ENCODE data around the gene GTF3C2.
"Not testable (repeated sequence)": the region's sequence is repeated elsewhere in the genome, so short reads cannot be mapped to it uniquely, and the experiment has no call there.

GTF3C2 gene

GRCh38 chr2:27320958-27321543, 35.5 kb downstream of the GTF3C2 start:
- no peak for DNase-seq

DNA sequence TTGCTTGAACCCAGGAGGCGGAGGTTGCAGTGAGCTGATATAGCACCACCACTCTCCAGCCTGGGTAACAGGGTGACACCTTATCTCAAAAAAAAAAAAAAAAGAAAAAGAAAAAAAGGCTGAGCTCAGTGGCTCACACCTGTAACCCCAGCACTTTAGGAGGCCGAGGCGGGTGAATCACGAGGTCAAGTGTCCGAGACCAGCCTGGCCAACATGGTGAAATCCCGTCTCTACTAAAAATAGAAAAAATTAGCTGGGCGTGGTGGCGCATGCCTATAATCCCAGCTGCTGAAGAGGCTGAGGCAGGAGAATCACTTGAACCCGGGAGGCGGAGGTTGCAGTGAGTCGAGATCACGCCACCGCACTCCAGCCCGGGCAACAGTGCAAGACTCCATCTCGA, 36.7 kb downstream of the GTF3C2 start:
- not testable (repeated sequence) for DNase-seq

- DNase-seq, result no peak
These were observed 39.7 kb downstream of the GTF3C2 start for GRCh38 chr2:27316655-27317412.

- DNase-seq, result no peak
These were observed 41.4 kb downstream of the GTF3C2 start for GRCh38 chr2:27315122-27315521.

DNA sequence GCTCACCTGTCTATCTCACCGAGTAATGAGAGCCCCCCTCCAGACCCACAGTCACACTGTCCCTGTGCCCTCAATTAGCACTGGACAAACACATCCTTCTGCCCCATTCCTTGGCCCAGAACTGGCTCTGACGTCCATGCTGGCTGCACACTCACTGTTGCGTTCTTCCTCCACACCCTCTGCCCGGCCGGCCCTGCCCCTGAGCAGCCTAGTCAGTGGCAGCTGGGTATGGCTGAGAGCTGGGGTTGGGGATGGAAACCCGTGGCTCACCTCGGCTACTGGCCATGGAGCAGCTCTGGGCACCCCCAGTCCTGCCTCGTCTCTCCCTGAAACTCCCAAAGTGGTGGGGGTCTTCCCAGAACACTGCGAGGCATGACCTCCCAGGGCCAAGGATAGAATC, 41.9 kb downstream of the GTF3C2 start:
- DNase-seq, result no peak

DNA sequence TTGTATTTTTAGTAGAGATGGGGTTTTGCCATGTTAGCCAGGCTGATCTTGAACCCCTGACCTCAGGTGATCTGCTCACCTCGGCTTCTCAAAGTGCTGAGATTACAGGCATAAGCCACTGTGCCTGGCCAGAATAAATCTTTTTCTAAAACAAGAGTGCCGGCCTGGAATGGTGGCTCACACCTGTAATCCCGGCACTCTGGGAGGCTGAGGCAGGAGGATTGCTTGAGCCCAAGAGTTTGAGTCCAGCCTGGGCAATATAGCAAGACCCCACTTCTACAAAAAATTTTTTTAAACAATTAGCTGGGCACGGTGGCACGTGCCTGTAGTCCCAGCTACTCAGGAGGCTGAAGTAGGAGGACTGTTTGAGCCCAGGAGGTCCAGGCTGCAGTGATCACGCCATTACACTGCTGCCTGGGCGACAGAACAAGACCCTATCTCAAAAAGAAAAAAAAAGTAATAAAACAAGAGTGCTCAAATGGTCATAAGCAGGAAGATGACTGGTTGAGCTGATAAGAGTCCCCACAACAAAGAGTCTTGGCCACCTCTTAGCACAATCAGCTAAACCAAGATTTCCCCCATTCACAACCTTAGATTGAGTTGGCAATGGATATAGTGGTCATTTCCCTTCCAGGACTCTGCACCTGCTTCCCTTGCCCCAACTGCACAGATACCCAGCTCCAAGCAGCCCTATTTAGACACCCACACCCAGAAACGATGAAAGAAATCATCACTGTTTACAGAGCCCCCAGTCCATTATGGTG, 42.5 kb downstream of the GTF3C2 start:
- DNase-seq, result no peak

DNA sequence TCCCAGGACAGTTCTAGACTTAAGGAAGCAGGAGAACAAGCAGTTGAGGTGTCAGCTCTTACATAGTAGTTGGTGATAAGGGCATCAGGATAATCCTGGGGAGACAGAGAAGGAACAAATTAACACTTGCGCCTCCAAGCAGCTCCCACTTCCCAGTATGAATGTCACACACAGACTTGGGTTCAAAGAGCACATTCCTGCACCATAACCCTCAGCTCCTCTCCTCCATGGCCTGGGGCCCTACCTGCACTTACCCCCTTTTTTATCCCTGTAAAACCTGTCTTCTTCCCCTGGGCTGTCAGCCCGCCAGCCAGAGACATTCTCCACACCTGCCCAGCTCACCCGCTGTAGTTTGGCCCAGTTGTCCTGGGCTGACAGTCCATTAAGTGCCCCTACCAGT, 44.4 kb downstream of the GTF3C2 start:
- no peak for DNase-seq

- DNase-seq, result no peak
These were observed 46.9 kb downstream of the GTF3C2 start for GRCh38 chr2:27309651-27310050.

DNA sequence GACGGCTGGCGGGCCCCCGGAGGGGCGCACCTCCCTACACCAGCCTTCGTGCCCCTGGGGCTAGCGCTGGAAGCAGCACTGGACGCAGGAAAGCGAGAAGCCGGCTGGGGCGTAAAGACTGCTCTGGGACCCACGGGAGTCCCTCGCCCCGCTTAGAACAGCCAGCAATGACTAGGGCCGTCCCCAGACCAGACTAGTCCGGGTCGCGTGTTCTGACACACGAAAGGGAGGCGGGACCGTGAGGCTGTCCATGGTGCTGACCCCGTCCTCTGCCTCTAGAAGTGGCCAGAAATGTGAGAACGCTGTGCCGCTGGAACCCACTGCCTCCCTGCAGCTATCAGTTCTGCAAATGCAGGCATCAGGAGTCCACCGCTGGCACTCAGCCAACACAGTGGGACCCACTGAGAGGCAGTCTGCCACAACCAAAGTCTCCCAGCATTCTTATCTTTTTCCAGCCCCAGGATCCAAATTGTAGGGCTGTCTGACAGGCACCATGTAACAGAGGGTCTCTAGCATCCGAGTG, 48.1 kb downstream of the GTF3C2 start, which contains the start of gene UCN:
UCN (minus strand) TSS at position 87 of the 523 bp plus-strand sequence. CDS start 550 bp downstream, outside the sequence.
- DNase-seq, result no peak

- DNase-seq, result no peak
These were observed 48.8 kb downstream of the GTF3C2 start for GRCh38 chr2:27307545-27308358.

DNA sequence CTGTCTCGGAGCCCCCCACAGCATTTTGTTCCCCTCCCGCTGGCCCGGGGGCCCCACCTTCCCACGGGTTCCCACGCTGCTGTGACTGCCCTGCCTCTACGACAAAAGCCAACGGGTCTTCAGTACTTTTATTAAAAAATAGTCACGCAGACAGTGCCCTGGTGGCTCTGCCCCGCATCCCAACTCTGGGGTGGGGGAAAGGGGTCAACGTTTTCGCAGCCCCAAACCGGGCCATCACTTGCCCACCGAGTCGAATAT, 49.3 kb downstream of the GTF3C2 start:
- no peak for DNase-seq

DNA sequence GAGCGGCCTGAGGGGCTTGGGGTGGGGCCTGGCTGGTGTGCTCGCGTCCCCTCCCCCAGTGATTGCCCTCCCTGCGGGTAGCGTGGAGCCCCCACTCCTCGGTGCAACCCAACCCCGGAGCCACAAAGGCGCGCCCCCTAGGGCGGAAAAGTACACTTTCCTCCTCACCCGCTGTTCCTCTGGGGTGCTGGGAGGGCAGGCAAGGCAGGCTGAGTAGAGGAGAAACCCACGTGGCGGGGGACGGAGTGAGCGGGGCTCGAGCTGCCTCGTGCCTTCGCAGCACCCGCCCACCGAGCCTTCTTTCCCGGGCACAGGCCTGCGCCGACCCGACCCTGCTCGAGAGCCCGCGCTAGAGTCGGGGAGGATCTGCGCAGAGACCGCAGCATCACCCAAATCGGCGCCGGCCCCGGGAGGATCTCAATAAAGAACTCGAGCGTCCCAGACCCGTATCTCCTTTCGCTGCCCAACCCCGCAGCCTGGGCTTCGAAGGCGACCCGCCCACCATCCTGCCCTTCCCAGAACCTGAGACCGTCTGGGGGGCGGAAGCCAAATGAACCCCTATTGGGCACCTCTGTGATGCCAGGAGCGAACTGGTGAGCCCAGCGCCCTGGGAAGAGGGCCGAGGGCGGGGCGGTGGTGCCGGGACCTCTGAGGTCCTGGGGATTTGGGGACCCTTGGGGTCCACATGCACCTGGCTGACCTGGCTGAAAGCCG, 49.8 kb downstream of the GTF3C2 start:
- peak; percentile 71 for DNase-seq

DNA sequence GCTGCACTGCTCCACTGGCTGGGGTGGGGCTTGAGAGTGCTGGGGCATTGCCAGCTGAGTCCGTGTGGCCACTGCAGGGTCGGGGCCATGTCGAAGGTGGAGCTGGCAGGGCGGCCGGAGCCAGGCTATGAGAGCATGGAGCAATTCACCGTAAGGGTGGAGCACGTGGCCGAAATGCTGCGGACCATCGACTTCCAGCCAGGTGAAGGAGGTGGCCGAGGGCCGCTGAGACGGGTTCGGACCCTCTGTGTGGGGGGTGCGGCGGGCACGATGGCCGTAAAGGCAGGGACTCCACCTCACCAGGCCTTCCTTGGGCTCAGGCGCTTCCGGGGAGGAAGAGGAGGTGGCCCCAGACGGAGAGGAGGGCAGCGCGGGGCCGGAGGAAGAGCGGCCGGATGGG, 50.4 kb downstream of the GTF3C2 start:
- no peak for DNase-seq

DNA sequence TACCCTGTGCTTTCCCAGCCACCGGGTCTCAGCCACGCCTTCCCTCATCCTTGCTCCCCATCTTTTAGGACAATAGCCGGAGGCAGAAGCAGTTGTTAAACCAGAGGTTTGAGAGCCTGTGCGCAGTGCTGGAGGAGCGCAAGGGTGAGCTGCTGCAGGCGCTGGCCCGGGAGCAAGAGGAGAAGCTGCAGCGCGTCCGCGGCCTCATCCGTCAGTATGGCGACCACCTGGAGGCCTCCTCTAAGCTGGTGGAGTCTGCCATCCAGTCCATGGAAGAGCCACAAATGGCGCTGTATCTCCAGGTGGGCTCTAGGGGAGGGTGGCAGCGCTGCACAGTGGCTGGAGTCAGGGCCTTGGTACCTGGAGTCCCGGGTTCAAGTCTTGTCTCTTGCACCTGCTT, 51.0 kb downstream of the GTF3C2 start:
- no peak for DNase-seq

GRCh38 chr2:27304488-27305240, 51.9 kb downstream of the GTF3C2 start:
- DNase-seq, result no peak

DNA sequence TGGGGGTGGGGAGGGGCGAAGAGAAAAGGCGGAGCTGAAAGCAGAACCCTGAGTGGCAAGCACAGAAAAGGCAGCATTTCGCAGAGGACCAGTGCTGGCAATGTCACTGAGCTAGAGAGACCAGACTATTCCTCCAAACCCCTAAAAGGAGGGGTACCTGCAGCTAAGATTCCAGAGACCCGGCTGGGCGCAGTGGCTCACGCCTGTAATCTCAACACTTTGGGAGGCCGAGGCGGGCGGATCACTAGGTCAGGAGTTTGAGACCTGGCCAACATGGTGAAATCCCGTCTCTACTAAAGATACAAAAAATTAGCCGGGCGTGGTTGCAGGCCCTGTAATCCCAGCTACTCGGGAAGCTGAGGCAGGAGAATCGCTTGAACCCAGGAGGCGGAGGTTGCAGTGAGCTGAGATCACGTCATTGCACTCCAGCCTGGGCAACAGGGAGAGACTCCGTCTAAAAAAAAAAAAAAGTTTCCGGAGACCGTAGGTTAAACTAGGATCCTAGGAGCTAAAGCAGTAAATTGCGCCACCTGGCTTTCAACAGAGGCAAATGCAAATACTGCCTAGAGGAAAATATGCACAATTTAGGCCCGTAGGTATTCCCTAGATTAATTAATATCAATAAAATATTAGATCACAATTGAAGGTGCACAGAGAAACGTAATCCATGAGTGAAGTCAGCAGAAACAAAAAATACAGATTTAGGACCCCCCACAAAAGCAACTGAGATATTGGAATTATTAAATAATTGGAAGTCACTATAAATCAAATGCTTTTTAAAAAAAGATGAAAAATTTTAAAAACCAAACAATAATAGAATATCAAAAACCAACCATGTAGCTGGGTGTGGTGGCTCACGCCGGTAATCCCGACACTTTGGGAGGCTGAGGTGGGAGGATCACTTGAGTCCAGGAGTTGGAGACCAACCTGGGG, 53.2 kb downstream of the GTF3C2 start:
- peak; percentile 70 for DNase-seq

DNA sequence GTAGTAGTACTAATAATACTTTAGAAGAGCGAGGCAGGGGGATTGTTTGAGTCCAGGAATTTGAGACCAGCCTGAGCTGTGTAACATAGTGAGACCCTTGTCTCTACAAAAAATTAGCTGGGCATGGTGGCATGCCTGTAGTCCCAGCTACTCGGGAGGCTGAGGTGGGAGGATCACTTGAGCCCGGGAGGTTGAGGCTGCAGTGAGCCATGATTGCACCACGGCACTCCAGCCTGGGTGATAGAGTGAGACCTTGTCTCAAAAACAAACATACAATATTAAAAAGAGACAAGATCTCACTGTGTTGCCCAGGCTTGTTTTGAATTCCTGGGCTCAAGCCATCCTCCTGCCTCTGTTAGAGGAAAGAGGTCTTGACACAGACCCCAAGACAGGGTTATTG, 56.0 kb downstream of the GTF3C2 start:
- DNase-seq, result not testable (repeated sequence)

GRCh38 chr2:27298391-27299080, 58.0 kb downstream of the GTF3C2 start:
- DNase-seq, result no peak

DNA sequence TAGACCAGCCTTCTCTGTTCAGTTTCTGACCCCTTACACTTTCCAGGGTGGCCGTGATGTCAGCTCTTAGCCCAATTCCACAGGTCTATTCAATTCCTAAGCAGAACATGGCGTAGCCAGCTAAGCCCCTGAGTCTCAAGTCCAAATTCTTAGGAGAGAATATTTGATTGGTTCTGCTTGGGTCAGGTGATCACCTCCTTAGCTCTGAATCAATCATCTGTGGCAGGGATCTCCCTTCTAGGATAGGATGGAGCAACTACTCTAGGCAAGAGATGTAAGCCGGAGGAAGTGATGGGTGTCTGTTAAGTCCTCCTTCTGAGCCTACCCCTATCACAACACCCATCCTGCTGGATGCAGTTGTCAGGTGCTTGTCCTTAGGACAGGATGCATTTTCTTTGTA, 59.4 kb downstream of the GTF3C2 start:
- no peak for DNase-seq

- DNase-seq, result no peak
These were observed 60.1 kb downstream of the GTF3C2 start for GRCh38 chr2:27296481-27296880.

Data from activated effector memory CD4-positive, alpha-beta T cell treated with anti-CD3 and anti-CD28 coated beads, Interleukin-2, amount 50 U/mL, for 16 hours (primary cell).